Activated T-helper 1 cell treated with anti-CD3 and anti-CD28 coated beads, Interleukin-2, amount 50 U/mL, for 16 hours (primary cell): ENCODE measurements around the gene METTL13.
A peak's percentile ranks its signal among the peaks of the same experiment; 100 is the strongest.

Experiments
- DNase-seq, 2 donors: peaks; one replicate each; pipeline ENCODE4 v3.0.0-alpha.2; 2020; ENCODE audit warnings: low read depth in 1 of 2, low spot score in 1 of 2

The METTL13 gene

GRCh38 chr1:171801487-171801891, 20.0 kb downstream of the METTL13 start:
- DNase-seq, result no peak

- DNase-seq, result no peak
Observed at GRCh38 chr1:171802207-171802606, 20.7 kb downstream of the METTL13 start.

GRCh38 chr1:171803045-171803444, 21.6 kb downstream of the METTL13 start:
- DNase-seq, result no peak

GRCh38 chr1:171803461-171804022, 22.1 kb downstream of the METTL13 start:
- no peak for DNase-seq

GRCh38 chr1:171805395-171806115, 24.1 kb downstream of the METTL13 start:
- no peak for DNase-seq

GRCh38 chr1:171807556-171807955, 26.1 kb downstream of the METTL13 start:
- no peak for DNase-seq

- no peak for DNase-seq
Observed at GRCh38 chr1:171809834-171810233, 28.4 kb downstream of the METTL13 start.

GRCh38 chr1:171811672-171812071, 30.2 kb downstream of the METTL13 start:
- no peak for DNase-seq

GRCh38 chr1:171814692-171815091, 33.2 kb downstream of the METTL13 start:
- no peak for DNase-seq

- DNase-seq, result no peak
Observed at GRCh38 chr1:171816300-171816901, 34.9 kb downstream of the METTL13 start.

- DNase-seq, result no peak
Observed at GRCh38 chr1:171817511-171818265, 36.2 kb downstream of the METTL13 start.

GRCh38 chr1:171819946-171820345, 38.5 kb downstream of the METTL13 start:
- DNase-seq, result no peak

GRCh38 chr1:171826973-171827372, 45.5 kb downstream of the METTL13 start:
- DNase-seq, result no peak

- DNase-seq, result no peak
Observed at GRCh38 chr1:171828794-171829193, 47.3 kb downstream of the METTL13 start.

GRCh38 chr1:171833091-171833825, 51.8 kb downstream of the METTL13 start:
- DNase-seq, result no peak

- DNase-seq, result no peak
Observed at GRCh38 chr1:171834821-171835220, 53.4 kb downstream of the METTL13 start.

- no peak for DNase-seq
Observed at GRCh38 chr1:171835891-171836290, 54.4 kb downstream of the METTL13 start.

- peak; percentile 42 to 76 for DNase-seq
Observed at GRCh38 chr1:171841050-171841910, 59.8 kb downstream of the METTL13 start, which contains the start of gene DNM3. Gene DNM3, plus strand, starts transcription at chr1:171841498. Its CDS starts 159 bp downstream, at chr1:171841657.

- no peak for DNase-seq
Observed at GRCh38 chr1:171841931-171842761, 60.7 kb downstream of the METTL13 start.
